ENCODE measurements around the gene PRAF2.
A peak's percentile ranks its signal among the peaks of the same experiment; 100 is the strongest.

PRAF2 gene

GRCh38 chrX:49073601-49074575 is at the start of gene PRAF2:
Gene PRAF2, minus strand, starts transcription at chrX:49074002. Its CDS starts 15 bp downstream, at chrX:49073987.
- TF ChIP-seq, protein P1, sequence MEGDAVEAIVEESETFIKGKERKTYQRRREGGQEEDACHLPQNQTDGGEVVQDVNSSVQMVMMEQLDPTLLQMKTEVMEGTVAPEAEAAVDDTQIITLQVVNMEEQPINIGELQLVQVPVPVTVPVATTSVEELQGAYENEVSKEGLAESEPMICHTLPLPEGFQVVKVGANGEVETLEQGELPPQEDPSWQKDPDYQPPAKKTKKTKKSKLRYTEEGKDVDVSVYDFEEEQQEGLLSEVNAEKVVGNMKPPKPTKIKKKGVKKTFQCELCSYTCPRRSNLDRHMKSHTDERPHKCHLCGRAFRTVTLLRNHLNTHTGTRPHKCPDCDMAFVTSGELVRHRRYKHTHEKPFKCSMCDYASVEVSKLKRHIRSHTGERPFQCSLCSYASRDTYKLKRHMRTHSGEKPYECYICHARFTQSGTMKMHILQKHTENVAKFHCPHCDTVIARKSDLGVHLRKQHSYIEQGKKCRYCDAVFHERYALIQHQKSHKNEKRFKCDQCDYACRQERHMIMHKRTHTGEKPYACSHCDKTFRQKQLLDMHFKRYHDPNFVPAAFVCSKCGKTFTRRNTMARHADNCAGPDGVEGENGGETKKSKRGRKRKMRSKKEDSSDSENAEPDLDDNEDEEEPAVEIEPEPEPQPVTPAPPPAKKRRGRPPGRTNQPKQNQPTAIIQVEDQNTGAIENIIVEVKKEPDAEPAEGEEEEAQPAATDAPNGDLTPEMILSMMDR (conservative IDR thresholded peaks at IDR 0.05; ENCODE audit: low read depth, low read length): no peak
- Histone ChIP-seq H3K27ac (no peak within 1 kb of the TSS), H3K79me2 (ENCODE audit: insufficient read depth, low read depth) (no peaks in the 10 kb centered on the region), H3K27me3 (ENCODE audit: insufficient read depth, low read depth) (no peaks in the 10 kb centered on the region), H4K20me1 (ENCODE audit: insufficient read depth) (no peaks in the 10 kb centered on the region), H3K4me3 (IDR thresholded peaks at IDR 0.05; ENCODE audit: insufficient read depth, low read depth, low read length) (no peak within 1 kb of the TSS), H3K4me1 (ENCODE audit: low read depth, poor library complexity, severe bottlenecking) (no peaks in the 10 kb centered on the region), H2AFZ (ENCODE audit: low read depth) (no peak within 1 kb of the TSS), H3K4me2 (no peak within 1 kb of the TSS), H3K36me3 (ENCODE audit: insufficient read depth) (no peaks in the 10 kb centered on the region), H3K9ac (no peak within 1 kb of the TSS)

- Histone ChIP-seq H3K27ac (no peak overlapping the region), H3K79me2 (ENCODE audit: insufficient read depth, low read depth) (peaks cover 12% of the 10 kb centered on the region; the same call in 1 of the 2 replicates), H3K36me3 (ENCODE audit: insufficient read depth) (no peaks in the 10 kb centered on the region), H3K4me2 (peak overlapping the region; percentile 78; the same call in 1 of the 2 replicates), H3K9ac (no peak overlapping the region), H3K27me3 (ENCODE audit: insufficient read depth, low read depth) (no peaks in the 10 kb centered on the region), H4K20me1 (ENCODE audit: insufficient read depth) (no peaks in the 10 kb centered on the region), H3K4me3 (IDR thresholded peaks at IDR 0.05; ENCODE audit: insufficient read depth, low read depth, low read length) (no peak overlapping the region), H3K4me1 (ENCODE audit: low read depth, poor library complexity, severe bottlenecking) (no peaks in the 10 kb centered on the region), H2AFZ (ENCODE audit: low read depth) (no peak overlapping the region)
- TF ChIP-seq, protein P1 (conservative IDR thresholded peaks at IDR 0.05; ENCODE audit: low read depth, low read length): no peak
Measured at GRCh38 chrX:49122499-49122898, 48.7 kb upstream of the PRAF2 start.

- Histone ChIP-seq H3K36me3 (ENCODE audit: insufficient read depth) (no peaks in the 10 kb centered on the region), H4K20me1 (ENCODE audit: insufficient read depth) (no peaks in the 10 kb centered on the region), H3K4me1 (ENCODE audit: low read depth, poor library complexity, severe bottlenecking) (no peaks in the 10 kb centered on the region), H3K79me2 (ENCODE audit: insufficient read depth, low read depth) (peaks cover 12% of the 10 kb centered on the region; the same call in 1 of the 2 replicates), H2AFZ (ENCODE audit: low read depth) (no peak overlapping the region), H3K27ac (no peak overlapping the region), H3K4me2 (no peak overlapping the region), H3K4me3 (IDR thresholded peaks at IDR 0.05; ENCODE audit: insufficient read depth, low read depth, low read length) (no peak overlapping the region), H3K27me3 (ENCODE audit: insufficient read depth, low read depth) (no peaks in the 10 kb centered on the region), H3K9ac (no peak overlapping the region)
- TF ChIP-seq, protein P1 (conservative IDR thresholded peaks at IDR 0.05; ENCODE audit: low read depth, low read length): no peak
Measured at GRCh38 chrX:49120091-49120490, 46.3 kb upstream of the PRAF2 start.

GRCh38 chrX:49117581-49117980 is 43.8 kb upstream of the PRAF2 start:
- Histone ChIP-seq H3K4me2 (no peak overlapping the region), H3K4me3 (IDR thresholded peaks at IDR 0.05; ENCODE audit: insufficient read depth, low read depth, low read length) (no peak overlapping the region), H3K36me3 (ENCODE audit: insufficient read depth) (no peaks in the 10 kb centered on the region), H2AFZ (ENCODE audit: low read depth) (no peak overlapping the region), H3K27me3 (ENCODE audit: insufficient read depth, low read depth) (no peaks in the 10 kb centered on the region), H3K79me2 (ENCODE audit: insufficient read depth, low read depth) (peaks cover 3% of the 10 kb centered on the region; the same call in 1 of the 2 replicates), H3K4me1 (ENCODE audit: low read depth, poor library complexity, severe bottlenecking) (no peaks in the 10 kb centered on the region), H3K9ac (no peak overlapping the region), H4K20me1 (ENCODE audit: insufficient read depth) (no peaks in the 10 kb centered on the region), H3K27ac (no peak overlapping the region)
- TF ChIP-seq, protein P1 (conservative IDR thresholded peaks at IDR 0.05; ENCODE audit: low read depth, low read length): no peak
